ENCODE measurements around the gene SLC17A1.

DNA sequence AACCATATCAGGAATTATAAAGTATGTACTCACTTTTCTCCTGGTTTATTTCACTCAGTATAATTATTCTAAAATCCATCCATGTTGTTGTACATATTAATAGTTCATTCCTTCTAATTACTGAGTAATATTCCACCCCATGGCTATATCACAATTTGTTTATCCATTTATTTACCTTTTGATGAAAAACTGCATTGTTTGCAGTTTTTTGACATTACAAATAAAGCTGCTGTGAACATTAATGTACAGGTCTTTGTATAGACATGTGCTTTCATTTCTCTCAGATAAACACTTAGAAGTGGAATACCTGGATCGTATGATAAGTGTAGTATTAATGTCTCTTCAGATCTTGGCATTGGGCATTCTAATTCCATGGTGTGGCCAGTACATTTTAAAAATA is 38.0 kb upstream of the SLC17A1 start:
- TF ChIP-seq CTCF (IDR thresholded peaks at IDR 0.05), result no peak
- no peak for TF ChIP-seq POLR2A (IDR thresholded peaks at IDR 0.05)

Data from adrenal gland (tissue), 5 donors.